Measurements from ENCODE around the gene TMEM255B.

TMEM255B gene

DNA sequence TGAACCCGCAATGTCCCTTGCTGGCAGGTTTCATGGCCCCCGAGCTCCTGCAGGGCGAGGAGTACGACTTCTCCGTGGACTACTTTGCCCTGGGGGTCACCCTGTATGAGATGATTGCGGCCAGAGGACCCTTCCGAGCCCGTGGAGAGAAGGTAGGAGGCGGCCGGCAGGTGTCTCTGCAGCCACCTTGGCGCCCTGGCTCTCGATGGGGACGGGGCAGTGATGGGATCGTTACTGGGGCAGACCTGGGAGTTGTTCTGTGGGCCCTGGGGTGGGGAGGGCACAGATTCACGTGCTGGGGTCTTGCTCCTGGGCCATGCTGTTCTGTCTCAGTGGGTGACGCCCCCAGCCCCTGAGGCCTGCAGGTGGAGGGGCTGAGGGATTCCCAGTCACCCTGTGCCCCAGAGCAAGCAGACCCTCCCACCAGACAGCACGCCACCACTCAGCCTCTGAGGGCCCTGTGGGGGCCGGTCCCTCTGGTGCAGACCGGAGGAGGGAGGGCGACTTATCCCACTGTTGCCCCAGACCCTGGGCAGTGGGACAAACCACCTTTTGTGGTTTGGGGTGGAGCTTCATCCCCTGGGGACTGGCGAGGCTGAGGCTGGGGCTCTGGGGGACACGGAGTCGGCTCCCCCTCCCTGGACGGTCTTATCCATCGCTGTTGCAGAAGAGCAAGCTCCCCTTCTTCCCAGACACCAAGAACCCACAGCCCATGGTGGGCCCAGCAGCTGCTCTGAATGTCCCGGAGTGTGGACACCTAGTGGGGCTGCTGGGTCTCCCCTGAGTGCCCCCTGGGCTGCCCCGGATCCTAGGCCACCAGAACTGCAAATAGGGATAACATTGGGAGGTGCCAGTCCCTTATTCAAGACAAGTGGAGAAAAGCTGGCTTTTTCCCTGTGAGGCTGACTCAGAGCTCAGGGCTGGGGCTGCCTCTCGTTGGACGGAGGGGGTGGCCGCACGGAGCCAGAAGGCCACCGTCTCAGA is 27.5 kb upstream of the TMEM255B start:
- no peak for TF ChIP-seq POLR2A (IDR thresholded peaks at IDR 0.05; ENCODE audit: low read length)
- DNase-seq: no peak

- DNase-seq: no peak
- TF ChIP-seq POLR2A (IDR thresholded peaks at IDR 0.05; ENCODE audit: low read length): no peak
- no peak for TF ChIP-seq GATA1 (IDR thresholded peaks at IDR 0.05; ENCODE audit: low read depth, low read length)
These were observed 26.7 kb upstream of the TMEM255B start for GRCh38 chr13:113732176-113732960.

DNA sequence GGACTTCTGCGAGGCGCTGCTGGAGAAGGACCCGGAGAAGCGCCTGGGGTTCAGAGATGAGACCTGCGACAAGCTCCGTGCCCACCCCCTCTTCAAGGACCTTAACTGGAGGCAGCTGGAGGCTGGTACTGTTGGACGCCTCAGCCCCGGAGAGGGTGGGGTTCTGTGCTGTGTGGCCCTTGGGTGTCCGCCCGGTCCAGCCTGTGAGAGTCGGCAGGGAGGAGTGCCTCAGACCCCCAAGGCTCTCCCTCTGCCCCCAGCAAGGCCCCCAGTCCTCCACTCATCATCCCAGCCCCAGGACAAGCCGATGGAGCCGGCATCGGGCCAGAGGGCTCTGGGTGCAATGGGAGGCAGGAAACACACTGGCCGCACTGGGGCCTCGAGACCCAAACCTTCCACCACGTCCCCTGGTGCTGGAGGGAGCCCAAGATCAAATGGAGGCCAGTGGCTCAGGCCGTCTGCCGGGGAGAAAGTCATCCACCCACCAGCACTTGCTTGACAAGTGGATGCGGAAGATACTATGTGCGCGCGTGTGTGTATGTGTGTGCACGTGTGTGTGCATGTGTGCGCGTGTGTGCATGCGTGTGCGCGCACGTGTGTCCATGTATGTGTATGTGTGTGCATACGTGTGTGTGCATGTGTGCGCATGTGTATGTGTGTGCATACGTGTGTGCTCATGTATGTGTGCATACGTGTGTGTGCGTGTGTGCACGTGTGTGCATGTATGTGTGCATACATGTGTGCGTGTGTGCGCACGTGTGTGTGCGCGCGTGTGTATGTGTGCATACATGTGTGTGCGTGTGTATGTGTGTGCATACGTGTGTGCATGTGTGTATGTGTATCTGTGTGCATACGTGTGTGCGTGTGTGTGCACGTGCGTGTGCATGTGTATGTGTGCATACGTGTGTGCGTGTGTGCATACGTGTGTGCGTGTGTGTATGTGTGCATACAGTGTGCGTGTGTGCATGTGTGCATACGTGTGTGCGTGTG is 25.8 kb upstream of the TMEM255B start:
- DNase-seq: peak in 1 of 2 experiments; percentile 23
- TF ChIP-seq GATA1 (IDR thresholded peaks at IDR 0.05; ENCODE audit: low read depth, low read length) (no peak), POLR2A (IDR thresholded peaks at IDR 0.05; ENCODE audit: low read length) (no peak)

DNA sequence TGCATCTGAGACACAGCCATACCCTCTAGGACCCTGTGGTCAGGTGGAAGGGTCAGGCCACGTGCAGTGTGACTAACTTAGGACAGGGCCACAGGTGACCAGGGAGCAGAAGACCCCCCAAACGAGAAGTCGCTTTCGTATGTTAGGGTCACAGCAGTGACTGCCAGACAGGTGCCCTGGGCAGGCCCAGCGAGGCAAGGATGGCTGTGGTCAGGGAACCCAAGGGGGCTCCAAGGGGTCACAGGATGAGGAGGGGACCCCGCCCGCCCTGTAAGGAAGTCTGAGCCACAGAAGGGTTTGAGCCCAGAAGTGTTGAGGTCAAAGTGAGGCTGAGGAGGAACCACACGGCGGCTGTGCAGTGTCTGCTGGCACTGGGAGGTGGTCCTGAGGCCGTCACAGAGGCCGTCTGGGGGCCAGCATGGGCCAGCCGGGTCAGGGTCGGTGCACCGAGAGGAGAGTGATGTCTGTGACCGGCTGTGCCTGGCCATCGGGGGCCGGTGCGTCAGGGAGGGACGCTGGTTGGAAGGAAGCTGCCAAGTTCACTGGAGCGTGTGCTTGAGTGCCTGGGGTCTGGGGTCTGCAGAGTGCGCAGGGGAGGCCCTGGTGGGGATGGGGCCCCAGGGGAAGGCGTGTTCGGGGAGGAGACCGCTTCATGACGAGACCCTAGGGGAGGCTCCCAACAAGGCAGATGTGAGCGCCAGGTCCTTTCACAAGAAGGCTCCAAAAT is 24.8 kb upstream of the TMEM255B start:
- no peak for DNase-seq
- TF ChIP-seq POLR2A (IDR thresholded peaks at IDR 0.05; ENCODE audit: low read length) (no peak), GATA1 (IDR thresholded peaks at IDR 0.05; ENCODE audit: low read depth, low read length) (no peak)

- TF ChIP-seq POLR2A (IDR thresholded peaks at IDR 0.05; ENCODE audit: low read length) (no peak), GATA1 (IDR thresholded peaks at IDR 0.05; ENCODE audit: low read depth, low read length) (no peak)
- DNase-seq: no peak
These were observed 24.2 kb upstream of the TMEM255B start for GRCh38 chr13:113734826-113735125.

- TF ChIP-seq GATA1 (IDR thresholded peaks at IDR 0.05; ENCODE audit: low read depth, low read length) (no peak), POLR2A (IDR thresholded peaks at IDR 0.05; ENCODE audit: low read length) (no peak)
- DNase-seq: no peak
These were observed 23.8 kb upstream of the TMEM255B start for GRCh38 chr13:113735194-113735593.

DNA sequence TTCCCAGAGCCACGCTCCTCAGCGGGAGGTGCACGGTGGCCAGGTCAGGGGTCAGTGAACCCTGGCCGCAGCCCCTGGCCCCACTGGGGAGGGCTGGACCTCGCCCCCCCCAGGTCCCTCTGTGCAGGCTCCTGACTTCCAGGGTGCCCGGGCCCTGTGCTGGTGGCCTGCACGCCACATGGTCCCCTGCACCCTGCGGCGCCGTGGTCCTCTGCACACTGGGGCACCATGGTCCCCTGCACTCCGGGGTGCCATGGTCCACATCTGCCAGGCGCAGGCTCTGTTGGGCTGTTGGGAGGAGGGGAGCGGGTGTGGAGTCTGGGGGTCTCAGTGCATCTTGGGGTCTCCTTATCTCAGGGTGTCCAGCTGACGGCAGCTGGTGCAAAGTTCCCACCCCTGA is 23.3 kb upstream of the TMEM255B start:
- TF ChIP-seq POLR2A (IDR thresholded peaks at IDR 0.05; ENCODE audit: low read length): no peak
- no peak for TF ChIP-seq GATA1 (IDR thresholded peaks at IDR 0.05; ENCODE audit: low read depth, low read length)
- no peak for DNase-seq

- DNase-seq: no peak
- TF ChIP-seq POLR2A (IDR thresholded peaks at IDR 0.05; ENCODE audit: low read length) (no peak), GATA1 (IDR thresholded peaks at IDR 0.05; ENCODE audit: low read depth, low read length) (no peak)
These were observed 22.7 kb upstream of the TMEM255B start for GRCh38 chr13:113736258-113736731.

DNA sequence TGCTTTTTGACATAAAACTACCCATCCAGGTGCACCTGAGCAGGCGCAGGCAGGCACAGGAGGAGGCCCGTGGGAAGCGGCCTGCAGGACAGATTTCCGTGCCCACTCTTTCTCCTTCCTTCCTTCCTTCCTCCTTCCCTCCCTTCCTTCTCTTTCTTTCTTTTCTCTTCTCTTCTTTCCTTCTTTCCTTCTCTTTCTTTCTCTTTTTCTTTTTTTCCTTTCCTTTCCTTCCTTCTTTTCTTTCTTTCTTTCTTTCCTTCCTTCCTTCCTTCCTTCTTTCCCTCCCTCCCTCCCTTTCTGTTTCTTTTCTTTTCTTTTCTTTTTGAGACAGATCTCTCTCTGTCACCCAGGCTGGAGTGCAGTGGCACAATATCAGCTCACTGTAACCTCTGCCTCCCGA is 21.2 kb upstream of the TMEM255B start:
- no peak for TF ChIP-seq GATA1 (IDR thresholded peaks at IDR 0.05; ENCODE audit: low read depth, low read length)
- no peak for DNase-seq

DNA sequence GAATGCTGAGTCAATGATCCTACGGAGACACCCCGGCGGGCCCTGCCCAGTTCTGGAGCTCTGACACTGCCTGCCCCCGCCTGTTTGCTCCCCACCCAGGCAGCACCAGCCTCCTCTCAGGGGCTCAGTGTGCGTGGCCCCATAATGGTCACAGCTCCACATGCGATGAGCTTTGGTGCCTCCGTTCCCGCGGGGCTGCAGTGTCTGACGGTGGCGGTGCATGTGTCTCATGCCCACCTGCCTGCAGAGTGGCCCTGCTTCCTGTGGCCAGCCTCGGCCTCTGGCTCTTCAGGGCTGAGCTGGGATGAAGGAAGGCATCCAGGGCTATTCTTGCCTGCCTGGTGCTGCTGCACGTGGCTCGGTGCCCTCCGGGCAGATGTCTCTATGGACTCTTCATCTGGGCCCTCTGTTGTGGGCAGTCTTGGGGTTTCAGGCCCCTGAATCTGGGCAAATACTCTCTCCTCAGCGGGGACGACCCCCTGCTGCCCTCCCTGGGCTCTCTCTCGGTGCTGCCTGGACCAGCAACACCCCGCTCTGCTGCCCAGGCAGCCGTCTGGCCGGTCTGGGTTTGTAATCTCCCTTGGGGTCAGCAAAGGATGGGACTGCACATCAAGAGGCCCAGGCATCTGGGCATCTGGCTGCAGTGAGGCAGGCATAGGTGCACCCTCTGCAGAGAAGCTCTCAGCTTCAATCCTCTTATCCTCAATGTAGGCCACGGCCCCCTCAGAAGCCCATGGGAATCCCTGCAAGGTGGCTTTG is 19.3 kb upstream of the TMEM255B start:
- no peak for DNase-seq
- TF ChIP-seq GATA1 (IDR thresholded peaks at IDR 0.05; ENCODE audit: low read depth, low read length) (no peak), POLR2A (IDR thresholded peaks at IDR 0.05; ENCODE audit: low read length) (no peak)

- DNase-seq: no peak
- TF ChIP-seq POLR2A (IDR thresholded peaks at IDR 0.05; ENCODE audit: low read length): no peak
- TF ChIP-seq GATA1 (IDR thresholded peaks at IDR 0.05; ENCODE audit: low read depth, low read length): no peak
These were observed 18.8 kb upstream of the TMEM255B start for GRCh38 chr13:113740286-113740556.

GRCh38 chr13:113740661-113741060 is 18.4 kb upstream of the TMEM255B start:
- TF ChIP-seq POLR2A (IDR thresholded peaks at IDR 0.05; ENCODE audit: low read length): no peak
- no peak for DNase-seq
